H1 (cell line): ENCODE results near the gene LHPP. TPM values are rescaled to one million over a fixed set of nuclear protein-coding genes. Genes with fewer than 3 reads are reported as not detected.

Source experiments
- CTCF ChIA-PET: fragments of 300-600 bp; sonication (Branson Sonifier 250); formaldehyde crosslinking; loops from one replicate; lab custom pipeline; 2021; ENCODE audit not compliant: partially characterized antibody; lab: Charles Lee
- POLR2A ChIA-PET: fragments of 300-600 bp; sonication (Branson Sonifier 250); formaldehyde crosslinking; loops from one replicate; lab custom pipeline; 2021; ENCODE audit warnings: inconsistent platforms; ENCODE audit not compliant: partially characterized antibody; lab: Charles Lee
- DNase-seq, 2 experiments: peaks; one replicate each; pipeline versions ENCODE4 v3.0.0 to v3.0.0-alpha.2; 2010 to 2022; ENCODE audit warnings: low spot score in 2 of 2, low read depth in 1 of 2, mixed read lengths in 1 of 2
- FAIRE-seq: peaks from 2 replicates; lab custom pipeline; 2011; peaks lifted over from hg19 to GRCh38; lab: Jason Lieb, UNC
- H2AFZ ChIP-seq: 2 replicates; pipeline ENCODE4 v1.8.1; 2012; ENCODE audit warnings: low read length, inconsistent platforms
- H2AK5ac ChIP-seq: 2 replicates; pipeline ENCODE4 v1.6.1; 2013; ENCODE audit warnings: low read depth, low read length
- H2BK120ac ChIP-seq: replicated peaks from 2 replicates; pipeline ENCODE3; 2013; ENCODE audit warnings: low read depth, low read length, inconsistent platforms
- H2BK12ac ChIP-seq: 2 replicates; pipeline ENCODE4 v1.6.1; 2013; ENCODE audit warnings: low read depth, low read length
- H2BK15ac ChIP-seq: 2 replicates; pipeline ENCODE4 v1.6.1; 2013; ENCODE audit warnings: low read length
- H2BK20ac ChIP-seq: 2 replicates; pipeline ENCODE4 v1.6.1; 2013; ENCODE audit warnings: low read length
- H2BK5ac ChIP-seq: 2 replicates; pipeline ENCODE4 v1.6.1; 2013; ENCODE audit warnings: low read depth, low read length
- H3K14ac ChIP-seq: 2 replicates; pipeline ENCODE4 v1.6.1; 2013; ENCODE audit warnings: inconsistent platforms; ENCODE audit not compliant: insufficient read length
- H3K18ac ChIP-seq: 2 replicates; pipeline ENCODE4 v1.6.1; 2013; ENCODE audit warnings: low read length; ENCODE audit errors: extremely low read depth
- H3K23ac ChIP-seq: 2 replicates; pipeline ENCODE4 v1.6.1; 2013; ENCODE audit warnings: inconsistent platforms; ENCODE audit not compliant: insufficient read length
- H3K23me2 ChIP-seq: 2 replicates; pipeline ENCODE4 v1.6.1; 2013; ENCODE audit warnings: low read depth, low read length
- H3K27ac ChIP-seq: 2 replicates; pipeline ENCODE4 v1.6.1; 2011; ENCODE audit warnings: low read depth, low read length, inconsistent platforms
- H3K27me3 ChIP-seq, 4 experiments: replicated peaks in 1 of 4; 1 replicate in 1 of 4; 2 replicates in 3 of 4; pipeline versions ENCODE4 v1.6.1 to v1.8.1; 2011 to 2013; ENCODE audit warnings: low read length in 3 of 4, mild to moderate bottlenecking in 3 of 4, inconsistent platforms in 2 of 4, mixed read lengths in 2 of 4, moderate library complexity in 1 of 4; ENCODE audit not compliant: control insufficient read depth in 3 of 4, insufficient read depth in 3 of 4; ENCODE audit errors: extremely low read depth in 1 of 4
- H3K36me3 ChIP-seq, 4 experiments: 2 replicates each; pipeline versions ENCODE4 v1.6.1 to v1.8.1; 2011 to 2013; ENCODE audit warnings: mild to moderate bottlenecking in 4 of 4, low read length in 3 of 4, moderate library complexity in 2 of 4, control low read depth in 1 of 4, inconsistent platforms in 1 of 4; ENCODE audit not compliant: insufficient read depth in 4 of 4, control insufficient read depth in 2 of 4
- H3K4ac ChIP-seq: replicated peaks from 2 replicates; pipeline ENCODE3; 2013; ENCODE audit warnings: low read length, low read depth, mixed read lengths, inconsistent platforms; ENCODE audit not compliant: insufficient read length
- H3K4me1 ChIP-seq, 4 experiments: replicated peaks in 1 of 4; 1 replicate in 1 of 4; 2 replicates in 3 of 4; pipeline versions ENCODE4 v1.6.1 to v1.8.1; 2011 to 2013; ENCODE audit warnings: low read length in 3 of 4, inconsistent platforms in 2 of 4, mixed read lengths in 1 of 4; ENCODE audit not compliant: insufficient read depth in 4 of 4, control insufficient read depth in 3 of 4
- H3K4me2 ChIP-seq, 2 experiments: 2 replicates each; pipeline versions ENCODE4 v1.6.1 to v1.8.1; 2011 to 2013; ENCODE audit warnings: low read depth in 2 of 2, low read length in 2 of 2, control low read depth in 1 of 2, inconsistent platforms in 1 of 2, mild to moderate bottlenecking in 1 of 2; ENCODE audit not compliant: insufficient read depth in 1 of 2
- H3K4me3 ChIP-seq, 4 experiments: fragments of 200-600, 300-600 bp in 1 of 4; sonication (generic), shearing (Covaris generic), sonication (Bioruptor Twin) in 1 of 4; 2 replicates each; pipeline versions ENCODE4 v1.5.1 to v1.8.1; 2011 to 2016; ENCODE audit warnings: low read length in 4 of 4, low read depth in 3 of 4, control low read depth in 2 of 4, inconsistent platforms in 2 of 4, mild to moderate bottlenecking in 2 of 4, mixed read lengths in 1 of 4, moderate library complexity in 1 of 4; ENCODE audit not compliant: insufficient read depth in 2 of 4; ENCODE audit errors: extremely low read depth in 1 of 4
- H3K56ac ChIP-seq: replicated peaks from 2 replicates; pipeline ENCODE3; 2013; ENCODE audit warnings: low read depth, mild to moderate bottlenecking, mixed read lengths, low read length, inconsistent platforms; ENCODE audit not compliant: insufficient read length
- H3K79me1 ChIP-seq: 2 replicates; pipeline ENCODE4 v1.6.1; 2013; ENCODE audit warnings: low read depth, low read length, control low read depth
- H3K79me2 ChIP-seq, 2 experiments: 2 replicates each; pipeline versions ENCODE4 v1.6.1 to v1.8.1; 2012 to 2013; ENCODE audit warnings: low read length in 2 of 2, mild to moderate bottlenecking in 2 of 2, inconsistent platforms in 1 of 2; ENCODE audit not compliant: insufficient read depth in 2 of 2, control insufficient read depth in 1 of 2
- H3K9ac ChIP-seq, 4 experiments: replicated peaks in 1 of 4; 1 replicate in 1 of 4; 2 replicates in 3 of 4; pipeline versions ENCODE4 v1.6.1 to v1.8.1; 2011 to 2013; ENCODE audit warnings: low read depth in 3 of 4, low read length in 3 of 4, control low read depth in 2 of 4, mild to moderate bottlenecking in 2 of 4, moderate library complexity in 2 of 4, inconsistent platforms in 1 of 4; ENCODE audit errors: extremely low read depth in 1 of 4
- H3K9me3 ChIP-seq, 2 experiments: 2 replicates each; pipeline versions ENCODE4 v1.6.1 to v1.8.1; 2012 to 2013; ENCODE audit warnings: mild to moderate bottlenecking in 2 of 2, moderate library complexity in 2 of 2, control low read depth in 1 of 2, inconsistent platforms in 1 of 2, low read depth in 1 of 2, low read length in 1 of 2, mixed read lengths in 1 of 2; ENCODE audit not compliant: insufficient read depth in 2 of 2
- H4K20me1 ChIP-seq, 2 experiments: replicated peaks in 1 of 2; 2 replicates each; pipeline versions ENCODE3 to v1.8.1; 2011 to 2013; ENCODE audit warnings: inconsistent platforms in 2 of 2, low read length in 2 of 2, mild to moderate bottlenecking in 1 of 2; ENCODE audit not compliant: insufficient read depth in 2 of 2, control insufficient read depth in 1 of 2
- H4K5ac ChIP-seq: 2 replicates; pipeline ENCODE4 v1.6.1; 2013; ENCODE audit warnings: low read length, low read depth, mixed read lengths, inconsistent platforms; ENCODE audit not compliant: insufficient read length
- H4K8ac ChIP-seq: 2 replicates; pipeline ENCODE4 v1.8.0; 2013; ENCODE audit warnings: mild to moderate bottlenecking, moderate library complexity, low read length, inconsistent platforms; ENCODE audit not compliant: insufficient read depth; ENCODE audit errors: extremely low read depth
- H4K91ac ChIP-seq: replicated peaks from 2 replicates; pipeline ENCODE3; 2013; ENCODE audit warnings: low read length, mixed read lengths, inconsistent platforms; ENCODE audit not compliant: insufficient read length
- SAP30 ChIP-seq: fragments of 300-600 bp; sonication (generic); IDR thresholded peaks from 2 replicates; pipeline ENCODE4 v1.7.1; 2012; ENCODE audit warnings: low read length, moderate library complexity, mild to moderate bottlenecking, inconsistent platforms; ENCODE audit not compliant: insufficient read depth, insufficient replicate concordance
- WGBS, 2 experiments: shearing (Covaris generic) in 1 of 2; methylation state at CpG; one replicate each; pipeline versions ENCODE4 v1.1.6 to v1.1.7; 2013 to 2015; ENCODE audit warnings: low lambda C conversion rate in 2 of 2, mixed read lengths in 2 of 2, inconsistent platforms in 1 of 2, low coverage in 1 of 2, missing lambda C conversion rate in 1 of 2; ENCODE audit not compliant: insufficient replicate concordance in 2 of 2, insufficient coverage in 1 of 2, insufficient read length in 1 of 2; ENCODE audit errors: extremely low coverage in 1 of 2, missing lambda C conversion rate in 1 of 2; 5-methylcytosine and 5-hydroxymethylcytosine counted together
- polyA plus RNA-seq, 7 experiments: library from polyadenylated mRNA; depleted of rRNA in 3 of 7; stranded (reverse) in 5 of 7; unstranded in 2 of 7; fragments of >200 nt in 5 of 7; fragments of 200-250 nt in 2 of 7; gene quantifications; 1 replicate in 5 of 7; 2 replicates in 1 of 7; 4 replicates in 1 of 7; pipeline versions ENCODE4 v1.2.1 to v1.2.3, GENCODE V29; 2011 to 2013; ENCODE audit warnings: missing spikeins in 2 of 7, mixed read lengths in 2 of 7
- total RNA-seq: library from RNA; stranded (reverse); fragmentation: NEBNext Ultra II Directional; extraction: Animal tissue kit (Norgen Biotek cat#: 25700); gene quantifications from 2 replicates; pipeline ENCODE4 v1.2.1, GENCODE V29; 2021

The LHPP gene
- total and polyA plus RNA-seq, 2 of the 8 experiments (the other 6 are each of a cell fraction or from before 2014, with no cell fraction given), result 26.0 to 45.0 TPM

GRCh38 chr10:124596116-124596785, 134.6 kb downstream of the LHPP start:
- no peaks in the 10 kb centered on the region; a peak in 2 of 7 replicates for H3K27me3 ChIP-seq
- no peaks in the 10 kb centered on the region for H3K79me2 ChIP-seq
- H3K4me3 ChIP-seq, result no peak overlapping the region
- H3K9me3 ChIP-seq, result no peaks in the 10 kb centered on the region
- no peak overlapping the region for H3K27ac ChIP-seq
- no peak overlapping the region for H3K4me2 ChIP-seq
- H3K4ac ChIP-seq, result no peak overlapping the region
- H4K8ac ChIP-seq, result no peak overlapping the region
- no peak for TF ChIP-seq SAP30
- H4K20me1 ChIP-seq, result peaks cover 2 to 8% of the 10 kb centered on the region in 2 experiments
- no peak overlapping the region for H2AFZ ChIP-seq
- no peak overlapping the region for H2BK12ac ChIP-seq
- H3K36me3 ChIP-seq, result no peaks in the 10 kb centered on the region
- no peak overlapping the region for H4K91ac ChIP-seq
- no peak overlapping the region for H3K9ac ChIP-seq
- no peak overlapping the region for H3K56ac ChIP-seq
- 0 out of 2 replicates have a peak, but pooled peaks cover 2% of the 10 kb centered on the region for H3K79me1 ChIP-seq
- H2AK5ac ChIP-seq, result no peak overlapping the region
- H3K14ac ChIP-seq, result no peak overlapping the region
- no peak overlapping the region for H3K23ac ChIP-seq
- DNase-seq (no peak), FAIRE-seq (no peak)
- WGBS, 2 experiments, result 90% methylated on average over 18 of the region's 18 CpGs; no CpG with 5 or more reads in 1 of the 2 experiments
- H3K4me1 ChIP-seq, result no peaks in the 10 kb centered on the region
- ChIA-PET POLR2A (no interaction called here), CTCF (interaction anchor here (2.0 to 2.2 kb wide), 2 partner anchors 46 to 66 kb away, joined by 4 to 6 read pairs; no protein-coding TSS in a partner anchor)
- no peak overlapping the region for H2BK5ac ChIP-seq
- no peak overlapping the region for H2BK15ac ChIP-seq
- no peak overlapping the region for H2BK20ac ChIP-seq
- peaks cover 5% of the 10 kb centered on the region for H3K23me2 ChIP-seq
- no peak overlapping the region for H2BK120ac ChIP-seq
- H4K5ac ChIP-seq, result no peak overlapping the region
- no peak overlapping the region for H3K18ac ChIP-seq
